Anterior cingulate cortex (tissue), 58 donors: Measurements from ENCODE around the gene IL36B.
"Not testable (repeated sequence)": the region's sequence is repeated elsewhere in the genome, so short reads cannot be mapped to it uniquely, and the experiment has no call there.

ENCODE experiments used
- DNase-seq, 58 donors: peaks; one replicate each; lab custom pipeline; 2025; lab: John Stamatoyannopoulos, UW

IL36B gene

GRCh38 chr2:113052396-113052917, at the start of gene IL36B:
Gene IL36B, minus strand, starts transcription at chr2:113052867.
- DNase-seq = no peak

GRCh38 chr2:113102133-113102532, 49.5 kb upstream of the IL36B start:
- DNase-seq = no peak

GRCh38 chr2:113098532-113098931, 45.9 kb upstream of the IL36B start:
- no peak for DNase-seq

GRCh38 chr2:113098041-113098440, 45.4 kb upstream of the IL36B start:
- no peak for DNase-seq

- DNase-seq = not testable (repeated sequence)
Observed at GRCh38 chr2:113096842-113097618, 44.4 kb upstream of the IL36B start.

- DNase-seq = not testable (repeated sequence)
Observed at GRCh38 chr2:113096306-113096705, 43.6 kb upstream of the IL36B start.

- DNase-seq = no peak
Observed at GRCh38 chr2:113093613-113093977, 40.9 kb upstream of the IL36B start.

- no peak for DNase-seq
Observed at GRCh38 chr2:113092864-113093612, 40.4 kb upstream of the IL36B start.

GRCh38 chr2:113091231-113091896, 38.7 kb upstream of the IL36B start:
- no peak for DNase-seq

- DNase-seq = no peak
Observed at GRCh38 chr2:113089916-113090315, 37.2 kb upstream of the IL36B start.

GRCh38 chr2:113088213-113088992, 35.7 kb upstream of the IL36B start:
- no peak for DNase-seq

- no peak for DNase-seq
Observed at GRCh38 chr2:113085542-113085941, 32.9 kb upstream of the IL36B start.

- no peak for DNase-seq
Observed at GRCh38 chr2:113084249-113085000, 31.8 kb upstream of the IL36B start.

- no peak for DNase-seq
Observed at GRCh38 chr2:113083296-113083695, 30.6 kb upstream of the IL36B start.

- DNase-seq = no peak
Observed at GRCh38 chr2:113081488-113082210, 29.0 kb upstream of the IL36B start.

GRCh38 chr2:113080134-113080533, 27.5 kb upstream of the IL36B start:
- DNase-seq = peak in 5 of 58 donors; percentile 1 to 11 (median 3)

GRCh38 chr2:113079131-113079530, 26.5 kb upstream of the IL36B start:
- no peak for DNase-seq

GRCh38 chr2:113078350-113078839, 25.7 kb upstream of the IL36B start:
- DNase-seq = peak in 1 of 58 donors; percentile 51

- peak in 3 of 58 donors; percentile 3 to 13 (median 5) for DNase-seq
Observed at GRCh38 chr2:113077921-113078320, 25.3 kb upstream of the IL36B start.
